AG09309 (cell line): ENCODE results near the gene SLC4A7.
"Not testable (repeated sequence)": the region's sequence is repeated elsewhere in the genome, so short reads cannot be mapped to it uniquely, and the experiment has no call there.

Experiments
- DNase-seq: peaks from one replicate; pipeline ENCODE4 v3.0.0-alpha.2; 2010; ENCODE audit warnings: low read depth
- H3K4me3 ChIP-seq: 2 replicates; pipeline ENCODE4 v1.5.1; 2011; ENCODE audit warnings: mild to moderate bottlenecking, low read depth, low read length, moderate library complexity; ENCODE audit not compliant: control insufficient read depth
- TF ChIP-seq, protein P1 (sequence below): IDR thresholded peaks from 2 replicates; pipeline ENCODE4 v1.5.1; 2011; ENCODE audit warnings: mild to moderate bottlenecking, low read depth, low read length, inconsistent platforms; ENCODE audit not compliant: insufficient read depth, control insufficient read depth; ENCODE audit errors: missing control alignments

Gene SLC4A7

DNA sequence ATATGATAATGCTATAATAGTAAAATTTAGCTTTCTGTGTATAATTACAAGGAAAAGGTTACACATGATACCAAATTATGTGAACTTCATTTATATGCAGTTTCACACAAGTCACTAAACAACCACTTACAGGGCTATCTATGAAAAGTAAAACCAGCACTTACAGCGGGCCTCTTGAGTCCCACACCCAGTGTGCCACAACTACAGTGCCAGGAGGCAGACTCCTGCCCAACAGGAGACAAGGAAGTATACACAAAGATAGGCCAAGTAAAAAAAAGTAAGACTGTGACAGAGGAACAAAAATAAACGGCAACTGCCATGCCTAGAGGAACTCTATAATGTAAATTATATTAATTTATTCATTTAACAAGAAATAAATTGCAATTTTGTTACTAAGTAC is 61.6 kb downstream of the SLC4A7 start:
- DNase-seq = no peak
- TF ChIP-seq, protein P1, sequence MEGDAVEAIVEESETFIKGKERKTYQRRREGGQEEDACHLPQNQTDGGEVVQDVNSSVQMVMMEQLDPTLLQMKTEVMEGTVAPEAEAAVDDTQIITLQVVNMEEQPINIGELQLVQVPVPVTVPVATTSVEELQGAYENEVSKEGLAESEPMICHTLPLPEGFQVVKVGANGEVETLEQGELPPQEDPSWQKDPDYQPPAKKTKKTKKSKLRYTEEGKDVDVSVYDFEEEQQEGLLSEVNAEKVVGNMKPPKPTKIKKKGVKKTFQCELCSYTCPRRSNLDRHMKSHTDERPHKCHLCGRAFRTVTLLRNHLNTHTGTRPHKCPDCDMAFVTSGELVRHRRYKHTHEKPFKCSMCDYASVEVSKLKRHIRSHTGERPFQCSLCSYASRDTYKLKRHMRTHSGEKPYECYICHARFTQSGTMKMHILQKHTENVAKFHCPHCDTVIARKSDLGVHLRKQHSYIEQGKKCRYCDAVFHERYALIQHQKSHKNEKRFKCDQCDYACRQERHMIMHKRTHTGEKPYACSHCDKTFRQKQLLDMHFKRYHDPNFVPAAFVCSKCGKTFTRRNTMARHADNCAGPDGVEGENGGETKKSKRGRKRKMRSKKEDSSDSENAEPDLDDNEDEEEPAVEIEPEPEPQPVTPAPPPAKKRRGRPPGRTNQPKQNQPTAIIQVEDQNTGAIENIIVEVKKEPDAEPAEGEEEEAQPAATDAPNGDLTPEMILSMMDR = no peak
- H3K4me3 ChIP-seq = no peak overlapping the region

- TF ChIP-seq, protein P1 = no peak
- H3K4me3 ChIP-seq = no peak overlapping the region
- DNase-seq = no peak
These were observed 69.0 kb downstream of the SLC4A7 start for GRCh38 chr3:27415202-27415601.

GRCh38 chr3:27392950-27393679 is 91.1 kb downstream of the SLC4A7 start:
- no peak for DNase-seq
- no peak overlapping the region for H3K4me3 ChIP-seq

GRCh38 chr3:27392414-27392813 is 91.8 kb downstream of the SLC4A7 start:
- not testable (repeated sequence) for DNase-seq, H3K4me3 ChIP-seq

More at GRCh38 chr3:27392950-27393679, 91.1 kb downstream of the SLC4A7 start:
- TF ChIP-seq, protein P1 = no peak

GRCh38 chr3:27391796-27392195 is 92.4 kb downstream of the SLC4A7 start:
- no peak for DNase-seq
- TF ChIP-seq, protein P1 = no peak
- no peak overlapping the region for H3K4me3 ChIP-seq

GRCh38 chr3:27387625-27388024 is 96.6 kb downstream of the SLC4A7 start:
- TF ChIP-seq, protein P1 = no peak
- no peak overlapping the region for H3K4me3 ChIP-seq

GRCh38 chr3:27385504-27385903 is 98.7 kb downstream of the SLC4A7 start:
- TF ChIP-seq, protein P1 = no peak
- DNase-seq = no peak
- no peak overlapping the region for H3K4me3 ChIP-seq

More at GRCh38 chr3:27387625-27388024, 96.6 kb downstream of the SLC4A7 start:
- no peak for DNase-seq
